ENCODE data around the gene MYT1. TPM values are rescaled to one million over a fixed set of nuclear protein-coding genes. Genes with fewer than 3 reads are reported as not detected.

MYT1 gene
- total RNA-seq, 1 experiment from 2014 or later = not detected

- POLR2A ChIA-PET (ENCODE audit: unreplicated experiment) = no interaction called here
- no peaks in the 10 kb centered on the region for H3K79me2 ChIP-seq (ENCODE audit: low read depth)
- no TSS peak for BruUV-seq (replicated peaks)
- no peaks in the 10 kb centered on the region for H3K9me2 ChIP-seq (ENCODE audit: insufficient read depth)
- no peak overlapping the region for H2AFZ ChIP-seq
- no peak overlapping the region for H3K4me3 ChIP-seq
- H3K4me1 ChIP-seq (replicated peaks; ENCODE audit: insufficient read depth) = no peaks in the 10 kb centered on the region
- no peak for DNase-seq
- intact Hi-C loops (cut with micrococcal nuclease; ENCODE audit: unreplicated experiment) = no loop called here
- H3K9me3 ChIP-seq (ENCODE audit: insufficient read depth, low read depth) = no peaks in the 10 kb centered on the region
- H4K20me1 ChIP-seq (ENCODE audit: insufficient read depth) = 0 out of 2 replicates have a peak, but pooled peaks cover 3% of the 10 kb centered on the region
- no peak overlapping the region for H3K4me2 ChIP-seq
- CTCF ChIA-PET = no interaction called here
- H3K27me3 ChIP-seq (ENCODE audit: insufficient read depth, low read depth) = peaks cover 72% of the 10 kb centered on the region
- no peaks in the 10 kb centered on the region for H3K36me3 ChIP-seq (ENCODE audit: low read depth)
- no peaks in the 10 kb centered on the region for H3F3A ChIP-seq (ENCODE audit: insufficient read depth, low read depth)
- H3K27ac ChIP-seq = no peak overlapping the region
- TF ChIP-seq, protein P1, sequence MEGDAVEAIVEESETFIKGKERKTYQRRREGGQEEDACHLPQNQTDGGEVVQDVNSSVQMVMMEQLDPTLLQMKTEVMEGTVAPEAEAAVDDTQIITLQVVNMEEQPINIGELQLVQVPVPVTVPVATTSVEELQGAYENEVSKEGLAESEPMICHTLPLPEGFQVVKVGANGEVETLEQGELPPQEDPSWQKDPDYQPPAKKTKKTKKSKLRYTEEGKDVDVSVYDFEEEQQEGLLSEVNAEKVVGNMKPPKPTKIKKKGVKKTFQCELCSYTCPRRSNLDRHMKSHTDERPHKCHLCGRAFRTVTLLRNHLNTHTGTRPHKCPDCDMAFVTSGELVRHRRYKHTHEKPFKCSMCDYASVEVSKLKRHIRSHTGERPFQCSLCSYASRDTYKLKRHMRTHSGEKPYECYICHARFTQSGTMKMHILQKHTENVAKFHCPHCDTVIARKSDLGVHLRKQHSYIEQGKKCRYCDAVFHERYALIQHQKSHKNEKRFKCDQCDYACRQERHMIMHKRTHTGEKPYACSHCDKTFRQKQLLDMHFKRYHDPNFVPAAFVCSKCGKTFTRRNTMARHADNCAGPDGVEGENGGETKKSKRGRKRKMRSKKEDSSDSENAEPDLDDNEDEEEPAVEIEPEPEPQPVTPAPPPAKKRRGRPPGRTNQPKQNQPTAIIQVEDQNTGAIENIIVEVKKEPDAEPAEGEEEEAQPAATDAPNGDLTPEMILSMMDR (conservative IDR thresholded peaks at IDR 0.05) = no peak
- no peak for TF ChIP-seq EZH2 (IDR thresholded peaks at IDR 0.05; ENCODE audit: low read depth)
These were observed 7.0 kb downstream of the MYT1 start for GRCh38 chr20:64171211-64171610.

DNA sequence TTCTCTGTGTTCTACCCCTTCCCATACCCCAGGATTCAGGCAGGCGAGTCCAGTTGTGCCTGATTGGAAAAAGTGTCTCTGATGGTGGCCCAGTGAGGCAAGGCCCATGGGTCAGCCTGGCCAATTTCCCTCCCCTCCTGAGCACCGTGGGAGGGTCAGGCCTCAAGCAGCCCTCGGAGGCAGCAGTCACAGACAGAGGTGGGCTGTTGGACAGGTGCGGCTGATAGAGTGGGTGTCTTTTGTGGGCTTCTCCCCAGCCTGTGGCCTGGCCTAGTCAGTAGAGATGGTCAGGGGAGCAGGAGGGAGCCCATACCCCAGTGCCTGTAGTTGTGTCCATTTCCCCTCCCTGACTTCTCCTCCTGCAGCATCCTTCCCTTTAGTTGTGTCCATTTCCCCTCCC, 8.9 kb downstream of the MYT1 start:
- Histone ChIP-seq H3K4me3 (no peak overlapping the region), H3K79me2 (ENCODE audit: low read depth) (no peaks in the 10 kb centered on the region), H3K9me3 (ENCODE audit: insufficient read depth, low read depth) (no peaks in the 10 kb centered on the region), H3K27me3 (ENCODE audit: insufficient read depth, low read depth) (peaks cover 72% of the 10 kb centered on the region), H3K4me1 (replicated peaks; ENCODE audit: insufficient read depth) (no peaks in the 10 kb centered on the region), H3K4me2 (no peak overlapping the region), H2AFZ (no peak overlapping the region), H3F3A (ENCODE audit: insufficient read depth, low read depth) (no peaks in the 10 kb centered on the region), H3K36me3 (ENCODE audit: low read depth) (no peaks in the 10 kb centered on the region), H3K27ac (no peak overlapping the region), H4K20me1 (ENCODE audit: insufficient read depth) (peaks cover 2% of the 10 kb centered on the region; the same call in 1 of the 2 replicates), H3K9me2 (ENCODE audit: insufficient read depth) (no peaks in the 10 kb centered on the region)
- ChIA-PET POLR2A (ENCODE audit: unreplicated experiment) (no interaction called here), CTCF (no interaction called here)
- intact Hi-C loops (cut with micrococcal nuclease; ENCODE audit: unreplicated experiment) = no loop called here
- no peak for TF ChIP-seq EZH2 (IDR thresholded peaks at IDR 0.05; ENCODE audit: low read depth)
- TF ChIP-seq, protein P1 (conservative IDR thresholded peaks at IDR 0.05) = no peak
- no peak for DNase-seq
- BruUV-seq (replicated peaks) = no TSS peak

DNA sequence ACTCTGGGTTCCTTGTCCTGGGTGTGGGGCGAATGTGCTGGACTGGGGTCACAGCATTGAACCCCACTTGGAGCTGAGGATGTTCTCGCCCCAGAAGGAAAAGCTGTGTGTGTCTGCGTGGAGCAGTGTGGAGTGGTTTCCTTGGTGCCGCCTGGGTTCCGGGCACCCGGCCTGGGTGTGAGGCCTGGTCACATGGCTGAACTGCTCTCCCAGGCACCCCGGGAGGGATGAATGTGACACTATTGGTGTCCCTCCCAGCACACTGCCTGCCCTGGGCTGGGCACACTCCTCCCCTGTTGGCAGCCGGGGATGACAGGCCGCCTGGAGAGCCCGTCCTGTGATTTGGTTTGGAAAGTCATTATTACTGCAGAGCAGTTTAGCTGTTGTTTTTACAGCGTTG, 12.3 kb downstream of the MYT1 start:
- H3K79me2 ChIP-seq (ENCODE audit: low read depth) = no peaks in the 10 kb centered on the region
- no TSS peak for BruUV-seq (replicated peaks)
- H3K27me3 ChIP-seq (ENCODE audit: insufficient read depth, low read depth) = peaks cover 72% of the 10 kb centered on the region
- H3K4me1 ChIP-seq (replicated peaks; ENCODE audit: insufficient read depth) = no peaks in the 10 kb centered on the region
- no peak for TF ChIP-seq EZH2 (IDR thresholded peaks at IDR 0.05; ENCODE audit: low read depth)
- TF ChIP-seq, protein P1 (conservative IDR thresholded peaks at IDR 0.05) = no peak
- ChIA-PET CTCF (no interaction called here), POLR2A (ENCODE audit: unreplicated experiment) (no interaction called here)
- no peaks in the 10 kb centered on the region for H3K9me3 ChIP-seq (ENCODE audit: insufficient read depth, low read depth)
- no peak overlapping the region for H2AFZ ChIP-seq
- H3K9me2 ChIP-seq (ENCODE audit: insufficient read depth) = no peaks in the 10 kb centered on the region
- no peaks in the 10 kb centered on the region for H3K36me3 ChIP-seq (ENCODE audit: low read depth)
- no peak overlapping the region for H3K4me2 ChIP-seq
- DNase-seq = no peak
- no peak overlapping the region for H3K4me3 ChIP-seq
- intact Hi-C loops (cut with micrococcal nuclease; ENCODE audit: unreplicated experiment) = no loop called here
- no peak overlapping the region for H3K27ac ChIP-seq
- H3F3A ChIP-seq (ENCODE audit: insufficient read depth, low read depth) = no peaks in the 10 kb centered on the region
- H4K20me1 ChIP-seq (ENCODE audit: insufficient read depth) = no peaks in the 10 kb centered on the region; the same call in 1 of the 2 replicates

Data from PC-9 (cell line).